HepG2 (cell line): Measurements from ENCODE around the gene SOX12. TPM values are rescaled to one million over a fixed set of nuclear protein-coding genes. Genes with fewer than 3 reads are reported as not detected.

Source experiments
- ATAC-seq: fragments of 200-7000 bp; cut with Tn5 transposase; 3 replicates; pipeline ENCODE4 v1.9.1; 2020; ENCODE audit warnings: mild to moderate bottlenecking, moderate library complexity
- BruUV-seq: library from RNA; stranded (reverse); fragments of 400-500 nt; replicated peaks from 2 replicates; lab custom pipeline; 2021; lab: Mats Ljungman, UMichigan
- CTCF ChIA-PET: fragments of 300-600 bp; formaldehyde crosslinking; extraction: SDS; loops from one replicate; lab custom pipeline; 2021; ENCODE audit warnings: low total read pairs, inconsistent platforms, low intra/inter-chr PET ratio; lab: Yijun Ruan, JAX
- POLR2A ChIA-PET: fragments of 350-600 bp; sonication (Branson Sonifier 250); formaldehyde crosslinking; loops from one replicate; lab custom pipeline; 2020; ENCODE audit warnings: antibody characterized with exemption, inconsistent platforms; lab: Yijun Ruan, JAX
- DNase-seq: peaks from one replicate; pipeline ENCODE4 v3.0.0-alpha.2; 2015; ENCODE audit warnings: low spot score
- FAIRE-seq: peaks from 3 replicates; lab custom pipeline; 2011; peaks lifted over from hg19 to GRCh38; lab: Jason Lieb, UNC
- H2AFZ ChIP-seq: one replicate; pipeline ENCODE4 v1.6.1; 2011; ENCODE audit warnings: low read length, inconsistent platforms
- H3K27ac ChIP-seq: fragments of 300-600 bp; 3 replicates; pipeline ENCODE4 v1.8.0; 2011; ENCODE audit warnings: mixed run types, mild to moderate bottlenecking, mixed read lengths, low read length, inconsistent platforms; ENCODE audit not compliant: insufficient read depth; ENCODE audit errors: extremely low read length
- H3K27me3 ChIP-seq, 2 experiments: fragments of 200-600 bp in 1 of 2; 2 replicates in 1 of 2; 3 replicates in 1 of 2; pipeline versions ENCODE4 v1.6.0 to v1.8.0; 2011; ENCODE audit warnings: low read length in 2 of 2, mild to moderate bottlenecking in 2 of 2, moderate library complexity in 2 of 2, inconsistent platforms in 1 of 2; ENCODE audit not compliant: insufficient read depth in 2 of 2, control insufficient read depth in 1 of 2
- H3K36me3 ChIP-seq, 2 experiments: fragments of 200-600 bp in 1 of 2; replicated peaks in 1 of 2; 2 replicates in 1 of 2; 3 replicates in 1 of 2; pipeline versions ENCODE4 v1.5.1 to v1.8.0; 2011; ENCODE audit warnings: low read length in 2 of 2, inconsistent platforms in 1 of 2; ENCODE audit not compliant: insufficient read depth in 2 of 2, control insufficient read depth in 1 of 2
- H3K4me1 ChIP-seq: 2 replicates; pipeline ENCODE4 v1.5.1; 2012; ENCODE audit warnings: low read length, inconsistent platforms; ENCODE audit not compliant: insufficient read depth
- H3K4me2 ChIP-seq: 2 replicates; pipeline ENCODE4 v1.6.0; 2011; ENCODE audit warnings: low read depth, low read length, inconsistent platforms
- H3K4me3 ChIP-seq, 3 experiments: fragments of 200-600 bp in 1 of 3; sonication (generic), shearing (Covaris generic) in 1 of 3; replicated peaks in 1 of 3; 2 replicates each; pipeline ENCODE4 v1.5.1; 2011 to 2016; ENCODE audit warnings: low read length in 3 of 3, inconsistent platforms in 2 of 3, low read depth in 2 of 3, mild to moderate bottlenecking in 2 of 3, control low read depth in 1 of 3, mixed read lengths in 1 of 3; ENCODE audit not compliant: insufficient read depth in 1 of 3
- H3K79me2 ChIP-seq: one replicate; pipeline ENCODE4 v1.6.1; 2011; ENCODE audit warnings: low read length, inconsistent platforms; ENCODE audit not compliant: insufficient read depth
- H3K9ac ChIP-seq: 2 replicates; pipeline ENCODE4 v1.6.0; 2011; ENCODE audit warnings: mild to moderate bottlenecking, low read depth, low read length, inconsistent platforms; ENCODE audit not compliant: insufficient read depth
- H3K9me3 ChIP-seq: 2 replicates; pipeline ENCODE4 v1.5.1; 2012; ENCODE audit warnings: mild to moderate bottlenecking, low read length
- H4K20me1 ChIP-seq: 2 replicates; pipeline ENCODE4 v1.6.0; 2011; ENCODE audit warnings: inconsistent platforms, mild to moderate bottlenecking, low read length, moderate library complexity; ENCODE audit not compliant: insufficient read depth
- CHD4 ChIP-seq: fragments of 200-600 bp; sonication (generic); IDR thresholded peaks from 2 replicates; pipeline ENCODE4 v1.7.0; 2017; ENCODE audit warnings: mild to moderate bottlenecking, low read length, borderline replicate concordance
- HMG20B ChIP-seq: conservative IDR thresholded peaks from 2 replicates; pipeline ENCODE4 v1.6.1; 2016; ENCODE audit warnings: missing genetic modification reagents, missing compliant biosample characterization
- KIAA2018 ChIP-seq: sonication (generic); formaldehyde crosslinking; IDR thresholded peaks from 2 replicates; pipeline ENCODE4 v1.5.0; 2020; ENCODE audit warnings: mild to moderate bottlenecking, missing genetic modification reagents, borderline replicate concordance
- MAFK ChIP-seq, 2 experiments: IDR thresholded peaks in 1 of 2; conservative IDR thresholded peaks in 1 of 2; 2 replicates each; pipeline ENCODE4 v1.6.1; 2011; ENCODE audit warnings: improper control_type of control experiment in 2 of 2, low read length in 2 of 2
- MNT ChIP-seq: fragments of 450-650 bp; IDR thresholded peaks from 2 replicates; pipeline ENCODE4 v1.6.1; 2016
- MTF1 ChIP-seq: sonication (generic); formaldehyde crosslinking; IDR thresholded peaks from 2 replicates; pipeline ENCODE4 v1.5.0; 2020; ENCODE audit warnings: missing genetic modification reagents
- NCOA2 ChIP-seq: sonication (generic); formaldehyde crosslinking; IDR thresholded peaks from 2 replicates; pipeline ENCODE4 v1.8.0; 2022; ENCODE audit warnings: inconsistent platforms
- TFDP1 ChIP-seq: IDR thresholded peaks from 2 replicates; pipeline ENCODE4 v1.6.1; 2016; ENCODE audit warnings: missing compliant biosample characterization, missing genetic modification reagents, borderline replicate concordance
- ZNF543 ChIP-seq: sonication (generic); formaldehyde crosslinking; IDR thresholded peaks from 2 replicates; pipeline ENCODE4 v1.4.0; 2020; ENCODE audit warnings: mild to moderate bottlenecking, missing genetic modification reagents
- WGBS: methylation state at CpG from one replicate; pipeline ENCODE4 v1.1.6; 2017; ENCODE audit warnings: low lambda C conversion rate; 5-methylcytosine and 5-hydroxymethylcytosine counted together
- in situ Hi-C: cut with HindIII; loops from 2 replicates; pipeline ENCODE4 v1.10.0; 2017; ENCODE audit warnings: low pct_unique_long_range_greater_than_20kb; ENCODE audit not compliant: extremely low pct_ligation_motif_present
- intact Hi-C: fragments of 100-400 bp; cut with micrococcal nuclease; formaldehyde crosslinking; loops from one replicate; pipeline ENCODE4 v1.10.0; 2022; ENCODE audit not compliant: unreplicated experiment
- polyA plus RNA-seq, 8 experiments: library from polyadenylated mRNA; depleted of rRNA in 3 of 8; stranded (reverse) in 7 of 8; unstranded in 1 of 8; fragments of >200 nt; fragmentation: Illumina TruSeq in 4 of 8; extraction: Trizol in 4 of 8; gene quantifications; 2 replicates each; pipeline versions ENCODE4 v1.2.1 to v1.2.3, GENCODE V29; 2011 to 2016; ENCODE audit warnings: low read depth in 4 of 8, missing spikeins in 1 of 8, mixed read lengths in 1 of 8; ENCODE audit not compliant: insufficient read depth in 1 of 8
- total RNA-seq, 5 experiments: library from RNA; depleted of rRNA; stranded (reverse); fragments of >200 nt; fragmentation: Illumina TruSeq; extraction: Trizol; gene quantifications; 2 replicates each; pipeline ENCODE4 v1.2.3, GENCODE V29; 2016; ENCODE audit warnings: low read depth in 1 of 5

Gene SOX12
- total and polyA plus RNA-seq, 2 of the 13 experiments (the other 11 are each of a cell fraction or from before 2014, with no cell fraction given) = 10.0 to 18.7 TPM

DNA sequence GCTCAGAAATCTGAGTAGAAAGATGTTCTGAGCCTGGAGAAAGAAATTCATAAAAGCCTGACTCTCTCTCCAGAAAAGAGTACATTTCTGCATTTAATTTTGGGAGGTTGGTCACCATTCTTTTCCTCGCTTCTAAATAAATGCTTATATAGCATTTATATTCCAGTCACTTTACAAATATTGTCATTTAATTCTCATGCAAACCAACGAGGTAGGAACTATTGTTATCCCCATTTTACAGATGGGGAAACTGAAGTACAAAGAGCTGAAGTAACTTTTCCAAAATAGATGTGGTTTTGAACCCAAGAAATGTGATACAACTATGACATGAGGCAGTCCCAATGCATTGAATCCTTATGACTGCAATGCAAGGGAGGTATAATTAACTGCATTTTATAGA is 50.7 kb downstream of the SOX12 start (continued):
- TF ChIP-seq NCOA2 (CRISPR knock-in tag) (no peak), CHD4 (peak; percentile 36; the same call in 1 of the 2 replicates), TFDP1 (CRISPR knock-in tag) (no peak), HMG20B (no peak), MTF1 (CRISPR knock-in tag) (no peak), MAFK (conservative IDR thresholded peaks at IDR 0.05 in 1 of 2, IDR thresholded peaks at IDR 0.05 in 1 of 2; ENCODE audit: low read length in 2 of 2) (peak; percentile 81 to 86)

DNA sequence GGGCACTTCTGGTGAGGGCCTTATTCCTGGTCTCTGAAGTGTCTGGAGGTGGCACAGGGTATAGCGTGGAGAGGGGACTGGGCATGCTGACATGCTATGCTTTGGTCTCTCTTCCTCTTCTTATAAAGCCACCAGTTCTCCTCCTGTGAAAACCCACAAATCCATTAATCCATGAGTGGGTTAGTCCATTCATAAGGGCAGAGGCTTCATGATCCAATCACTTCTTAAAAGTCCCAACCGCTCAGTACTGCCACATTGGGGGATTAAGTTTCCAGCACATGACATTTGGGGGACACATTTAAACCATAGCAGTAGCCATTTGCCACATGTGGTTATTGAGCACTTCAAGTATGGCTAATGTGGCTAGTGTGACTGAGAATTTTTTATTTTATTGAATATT is 51.4 kb downstream of the SOX12 start:
- BruUV-seq = no TSS peak
- 100% methylated on average over 2 of the region's 2 CpGs for WGBS
- H4K20me1 ChIP-seq = no peaks in the 10 kb centered on the region
- H3K4me3 ChIP-seq = no peak overlapping the region
- FAIRE-seq (no peak), ATAC-seq (no peak), DNase-seq (no peak)
- POLR2A ChIA-PET = interaction anchor here (24.1 to 29.0 kb wide), 2 partner anchors 14 to 21 kb away, joined by 909 to 1587 read pairs; partner anchors contain the start of gene RBCK1
- peaks cover 14% of the 10 kb centered on the region for H3K79me2 ChIP-seq
- intact Hi-C loops (no loop called here), in situ Hi-C loops (no loop called here)
- H3K36me3 ChIP-seq = no peaks in the 10 kb centered on the region
- H3K9me3 ChIP-seq = no peaks in the 10 kb centered on the region
- CTCF ChIA-PET = no interaction called here
- no peaks in the 10 kb centered on the region for H3K27me3 ChIP-seq
- no peak overlapping the region for H3K4me2 ChIP-seq
- H2AFZ ChIP-seq = no peak overlapping the region
- H3K9ac ChIP-seq = no peak overlapping the region
- H3K4me1 ChIP-seq = peaks cover 59% of the 10 kb centered on the region
- H3K27ac ChIP-seq = no peak overlapping the region
- TF ChIP-seq MNT (peak; percentile 22; the same call in 1 of the 2 replicates), KIAA2018 (CRISPR knock-in tag) (no peak), ZNF543 (no peak)
